Fibroblast of peridontal ligament (primary cell): ENCODE results near the gene MGAT4B.

ENCODE experiments used
- DNase-seq: peaks from one replicate; pipeline ENCODE4 v3.0.0-alpha.2; 2010; ENCODE audit errors: extremely low read depth

MGAT4B gene

GRCh38 chr5:179812135-179812825, 5.6 kb upstream of the MGAT4B start:
- no peak for DNase-seq

GRCh38 chr5:179805529-179806249, 977 bp downstream of the MGAT4B start:
- no peak for DNase-seq

GRCh38 chr5:179805070-179805528, 1.6 kb downstream of the MGAT4B start:
- no peak for DNase-seq

- DNase-seq: no peak
These were observed 2.1 kb downstream of the MGAT4B start for GRCh38 chr5:179804555-179804947.

- DNase-seq: no peak
These were observed 2.8 kb downstream of the MGAT4B start for GRCh38 chr5:179803651-179804554.

- no peak for DNase-seq
These were observed 3.6 kb downstream of the MGAT4B start for GRCh38 chr5:179802950-179803562.

GRCh38 chr5:179802207-179802883, 4.3 kb downstream of the MGAT4B start:
- no peak for DNase-seq

- DNase-seq: peak; percentile 35
These were observed 5.1 kb downstream of the MGAT4B start for GRCh38 chr5:179801304-179802206.

- no peak for DNase-seq
These were observed 5.9 kb downstream of the MGAT4B start for GRCh38 chr5:179800696-179801201.

GRCh38 chr5:179800071-179800695, 6.5 kb downstream of the MGAT4B start:
- no peak for DNase-seq

- DNase-seq: no peak
These were observed 7.1 kb downstream of the MGAT4B start for GRCh38 chr5:179799644-179799973.

GRCh38 chr5:179798771-179799643, 7.7 kb downstream of the MGAT4B start:
- no peak for DNase-seq

- DNase-seq: no peak
These were observed 8.4 kb downstream of the MGAT4B start for GRCh38 chr5:179798144-179798770.

GRCh38 chr5:179797741-179798140, 8.9 kb downstream of the MGAT4B start:
- DNase-seq: no peak

GRCh38 chr5:179796877-179797608, 9.6 kb downstream of the MGAT4B start:
- DNase-seq: no peak

GRCh38 chr5:179795863-179796833, 10.5 kb downstream of the MGAT4B start:
- peak; percentile 67 for DNase-seq
